ENCODE data around the gene SFTPD. TPM values are rescaled to one million over a fixed set of nuclear protein-coding genes. Genes with fewer than 3 reads are reported as not detected.

Gene SFTPD
- total and polyA plus RNA-seq, 8 donors: 0.31 to 12.9 (median 0.97) TPM; not detected in 4

GRCh38 chr10:79942261-79943185, 6.4 kb downstream of the SFTPD start:
- WGBS, 5 donors: 88 to 95% (median 91%) methylated on average over 6 to 8 of the region's 8 CpGs
- no peaks in the 10 kb centered on the region for H3K27me3 ChIP-seq
- intact Hi-C loops (cut with DNase I; ENCODE audit: low total_unique reads): no loop called here
- DNase-seq: no peak
- peaks cover 0 to 8% (median 0%) of the 10 kb centered on the region in 4 donors for H3K4me1 ChIP-seq
- no peaks in the 10 kb centered on the region for H3K9me3 ChIP-seq
- no peak for TF ChIP-seq POLR2AphosphoS5 (IDR thresholded peaks at IDR 0.05)
- TF ChIP-seq EP300 (IDR thresholded peaks at IDR 0.05): no peak
- no peak for TF ChIP-seq POLR2A (IDR thresholded peaks at IDR 0.05)
- no peak for TF ChIP-seq CTCF (IDR thresholded peaks at IDR 0.05)
- no peak overlapping the region for H3K27ac ChIP-seq
- H3K4me3 ChIP-seq: no peak overlapping the region
- H3K36me3 ChIP-seq: peaks cover 0 to 4% (median under 1%) of the 10 kb centered on the region in 4 donors

- Histone ChIP-seq H3K9me3 (no peaks in the 10 kb centered on the region), H3K4me3 (no peak overlapping the region), H3K36me3 (peaks cover 0 to 4% (median 1%) of the 10 kb centered on the region in 4 donors), H3K27me3 (no peaks in the 10 kb centered on the region), H3K4me1 (peaks cover 0 to 8% (median 0%) of the 10 kb centered on the region in 4 donors), H3K27ac (no peak overlapping the region)
- 73 to 92% (median 82%) methylated on average over 11 of the region's 11 CpGs for WGBS, 5 donors
- intact Hi-C loops (cut with DNase I; ENCODE audit: low total_unique reads): no loop called here
- TF ChIP-seq EP300 (IDR thresholded peaks at IDR 0.05) (no peak), CTCF (IDR thresholded peaks at IDR 0.05) (no peak), POLR2A (IDR thresholded peaks at IDR 0.05) (no peak), POLR2AphosphoS5 (IDR thresholded peaks at IDR 0.05) (no peak)
- no peak for DNase-seq
Observed at GRCh38 chr10:79941585-79942210, 7.2 kb downstream of the SFTPD start.

- H3K4me1 ChIP-seq: peaks cover 0 to 8% (median 0%) of the 10 kb centered on the region in 4 donors
- DNase-seq: no peak
- H3K36me3 ChIP-seq: peaks cover 0 to 4% (median 1%) of the 10 kb centered on the region in 4 donors
- TF ChIP-seq EP300 (IDR thresholded peaks at IDR 0.05) (no peak), POLR2A (IDR thresholded peaks at IDR 0.05) (no peak), CTCF (IDR thresholded peaks at IDR 0.05) (no peak), POLR2AphosphoS5 (IDR thresholded peaks at IDR 0.05) (no peak)
- 86 to 91% (median 89%) methylated on average over 4 of the region's 4 CpGs for WGBS, 5 donors
- H3K27ac ChIP-seq: no peak overlapping the region
- no peaks in the 10 kb centered on the region for H3K27me3 ChIP-seq
- H3K9me3 ChIP-seq: no peaks in the 10 kb centered on the region
- intact Hi-C loops (cut with DNase I; ENCODE audit: low total_unique reads): no loop called here
- no peak overlapping the region for H3K4me3 ChIP-seq
Observed at GRCh38 chr10:79941146-79941545, 7.8 kb downstream of the SFTPD start.

GRCh38 chr10:79940431-79940830, 8.5 kb downstream of the SFTPD start:
- no peak for DNase-seq
- H3K27ac ChIP-seq: no peak overlapping the region
- TF ChIP-seq EP300 (IDR thresholded peaks at IDR 0.05) (no peak), POLR2A (IDR thresholded peaks at IDR 0.05) (no peak), CTCF (IDR thresholded peaks at IDR 0.05) (no peak), POLR2AphosphoS5 (IDR thresholded peaks at IDR 0.05) (no peak)
- peaks cover 0 to 8% (median 0%) of the 10 kb centered on the region in 4 donors for H3K4me1 ChIP-seq
- H3K27me3 ChIP-seq: no peaks in the 10 kb centered on the region
- peaks cover 0 to 4% (median 1%) of the 10 kb centered on the region in 4 donors for H3K36me3 ChIP-seq
- no peak overlapping the region for H3K4me3 ChIP-seq
- intact Hi-C loops (cut with DNase I; ENCODE audit: low total_unique reads): no loop called here
- no peaks in the 10 kb centered on the region for H3K9me3 ChIP-seq
